A673 (cell line): ENCODE results near the gene DNAL4.

ENCODE experiments used
- CTCF ChIP-seq: fragments of 300-800, 200-600 bp; sonication (generic); conservative IDR thresholded peaks from 2 replicates; pipeline ENCODE4 v1.5.1; 2017; ENCODE audit warnings: low read depth, mild to moderate bottlenecking, antibody characterized with exemption, low read length, moderate library complexity, mixed read lengths
- EZH2 ChIP-seq: fragments of 200-600 bp; sonication (generic); IDR thresholded peaks from 2 replicates; pipeline ENCODE4 v1.6.1; 2017; ENCODE audit warnings: borderline replicate concordance, low read depth, mild to moderate bottlenecking, mixed read lengths, antibody characterized with exemption, low read length; ENCODE audit not compliant: poor library complexity, severe bottlenecking

- TF ChIP-seq CTCF (no peak), EZH2 (no peak)
Measured at GRCh38 chr22:38793721-38794466, at the start of gene DNAL4.
